HS-5 (cell line): ENCODE results near the gene MTARC1.

Experiments
- DNase-seq: peaks from one replicate; pipeline ENCODE4 v3.0.0-alpha.2; 2012; ENCODE audit warnings: low read depth

MTARC1 gene

GRCh38 chr1:220833436-220833835 lies 46.7 kb downstream of the MTARC1 start:
- DNase-seq = no peak

GRCh38 chr1:220834155-220834870 lies 47.6 kb downstream of the MTARC1 start:
- DNase-seq = no peak
